Activated CD4-positive, CD25-positive, alpha-beta regulatory T cell treated with anti-CD3 and anti-CD28 coated beads, Interleukin-2, amount 50 U/mL, for 24 hours (primary cell): ENCODE measurements around the gene UNKL.
"Not testable (repeated sequence)": the region's sequence is repeated elsewhere in the genome, so short reads cannot be mapped to it uniquely, and the experiment has no call there.

Experiments
- ATAC-seq, 2 donors: fragments of 150-1000 bp; cut with Tn5 transposase; one replicate each; pipeline ENCODE4 v1.10.0; 2021; ENCODE audit warnings: mild to moderate bottlenecking in 1 of 2, moderate library complexity in 1 of 2

Gene UNKL

DNA sequence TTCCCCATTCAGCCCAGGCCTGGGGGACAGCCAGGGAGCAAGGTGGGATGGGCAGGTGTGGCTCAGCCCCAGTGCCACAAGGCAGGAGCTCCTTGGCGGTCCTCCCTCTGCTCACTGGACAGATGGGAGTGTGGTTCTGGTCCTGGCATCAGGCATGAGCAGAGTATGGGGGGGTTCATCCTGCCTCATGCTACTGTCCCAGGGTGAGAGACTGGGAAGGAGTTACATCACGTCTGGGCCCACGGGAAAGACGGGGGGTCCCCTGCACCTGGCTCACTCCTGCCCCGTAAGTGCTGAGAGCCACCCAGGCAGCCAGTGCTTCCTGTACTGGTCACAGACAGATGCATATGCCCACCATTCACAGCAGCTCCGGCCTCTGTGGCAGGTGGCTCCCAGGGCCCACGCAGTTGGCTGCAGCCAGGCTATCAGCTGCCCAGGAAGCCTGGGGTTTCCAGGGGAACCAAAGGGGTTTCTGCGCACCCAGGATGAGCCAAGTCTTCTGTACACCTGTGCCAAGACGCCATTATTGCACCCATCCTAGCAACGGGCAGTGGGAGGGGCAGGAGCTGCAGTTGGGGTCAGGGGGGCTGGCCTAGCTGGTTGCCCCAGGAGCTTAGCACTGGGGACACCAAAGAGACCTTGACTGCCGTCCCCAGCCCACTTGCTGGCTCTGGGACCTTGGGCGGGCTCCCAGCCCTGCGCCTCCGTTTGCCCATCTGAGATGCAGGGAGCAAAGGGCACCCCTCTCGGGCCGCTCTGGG lies 79.1 kb downstream of the UNKL start:
- no peak for ATAC-seq

DNA sequence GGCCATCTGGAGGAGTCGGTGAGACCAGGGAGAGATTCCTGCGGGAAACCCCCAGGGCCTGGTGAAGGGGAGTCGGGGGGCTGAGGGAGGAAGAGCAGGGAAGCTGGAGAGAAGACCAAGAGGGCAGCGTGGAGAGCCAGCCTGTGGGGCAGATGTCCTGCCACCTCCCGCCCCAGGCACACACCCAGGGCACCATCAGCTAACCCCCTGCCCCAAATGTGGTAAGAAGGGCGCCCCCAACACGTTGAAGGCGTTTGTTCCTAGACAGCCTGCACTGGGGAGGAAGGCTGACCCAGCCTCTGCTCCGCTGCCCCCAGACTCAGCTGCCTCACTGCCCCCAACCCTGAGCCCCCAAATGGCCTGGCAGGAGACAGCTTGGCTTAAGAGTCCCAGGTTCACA lies 79.8 kb downstream of the UNKL start:
- no peak for ATAC-seq

DNA sequence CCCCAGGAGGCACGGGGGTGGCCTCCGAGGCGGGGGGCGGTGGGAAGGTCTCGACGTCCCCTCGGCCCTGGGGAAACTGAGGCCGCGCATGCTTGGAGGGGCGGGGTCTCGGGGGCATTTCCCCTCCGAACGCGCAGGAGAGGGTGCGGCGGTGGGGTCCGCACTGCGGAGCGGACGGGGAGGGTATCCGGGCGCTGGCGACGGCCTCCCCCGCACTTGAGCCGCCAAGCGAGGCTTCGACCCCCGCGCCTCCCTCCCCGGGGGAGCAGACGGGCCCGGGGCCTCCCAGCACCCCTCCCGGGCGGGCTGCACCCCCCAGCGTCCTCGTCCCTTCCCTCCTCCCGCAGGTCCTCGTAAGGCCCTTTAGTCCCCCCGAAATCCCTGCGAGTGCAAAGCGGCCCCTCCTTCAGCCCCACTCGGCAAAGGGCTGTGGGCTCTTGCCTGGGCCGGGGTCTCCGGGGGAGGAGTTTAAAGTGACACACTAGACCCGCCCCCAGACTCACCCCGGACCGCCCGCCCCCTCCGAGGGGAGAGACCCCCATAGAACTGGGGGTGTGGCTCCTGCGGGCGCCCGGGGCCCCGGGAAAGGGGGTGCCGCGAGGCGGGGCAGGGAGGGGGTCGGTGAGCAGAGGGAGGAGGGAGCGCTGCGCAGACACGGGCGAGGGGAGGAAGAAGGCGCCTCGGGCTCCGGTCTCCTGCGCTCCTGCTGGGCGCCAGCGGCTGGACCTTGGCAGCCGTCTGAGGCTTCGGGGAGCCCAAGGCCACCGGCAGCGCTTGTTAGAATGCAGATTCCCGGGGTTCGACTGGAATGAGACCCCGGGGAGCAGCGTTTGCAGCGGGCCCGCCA lies 80.4 kb downstream of the UNKL start:
- ATAC-seq, result no peak

DNA sequence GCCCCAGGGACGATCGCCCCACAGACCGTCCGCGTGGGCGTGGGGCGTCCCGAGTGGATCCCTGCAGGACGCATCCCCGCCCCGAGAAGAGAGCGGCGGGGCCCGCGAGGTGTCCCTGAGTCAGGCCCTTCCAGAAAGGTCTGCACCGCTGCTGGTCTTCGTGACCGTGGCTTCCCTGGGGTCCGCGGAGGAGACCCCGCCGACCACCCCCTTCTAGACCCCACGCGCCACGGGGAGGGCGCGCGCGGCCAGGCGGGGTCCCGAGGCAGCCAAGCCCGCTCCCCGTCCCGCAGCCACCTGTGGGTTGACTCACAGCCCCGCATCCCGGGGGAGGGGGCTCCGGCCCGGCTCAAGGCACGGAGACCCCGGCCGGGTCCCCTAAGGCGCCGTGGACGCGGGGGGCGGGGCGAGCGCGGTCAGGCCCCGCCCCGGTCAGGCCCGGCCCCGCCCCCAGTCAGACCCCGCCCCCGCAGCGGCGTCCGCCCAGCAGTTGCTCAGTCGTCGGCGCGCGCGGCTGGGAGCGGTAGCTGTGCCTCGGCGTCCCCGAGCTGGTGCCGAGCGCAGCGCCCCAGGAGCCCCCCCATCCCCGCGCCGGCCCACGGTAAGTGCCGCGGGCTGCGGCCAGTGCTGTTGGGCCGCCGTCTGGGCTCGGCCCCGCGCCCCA lies 81.2 kb downstream of the UNKL start, which contains the start of gene BAIAP3:
BAIAP3 (plus strand) TSS at position 497 of the 664 bp plus-strand sequence. CDS start 4,905 bp downstream, outside the sequence.
- peak; percentile 58 to 62 for ATAC-seq

DNA sequence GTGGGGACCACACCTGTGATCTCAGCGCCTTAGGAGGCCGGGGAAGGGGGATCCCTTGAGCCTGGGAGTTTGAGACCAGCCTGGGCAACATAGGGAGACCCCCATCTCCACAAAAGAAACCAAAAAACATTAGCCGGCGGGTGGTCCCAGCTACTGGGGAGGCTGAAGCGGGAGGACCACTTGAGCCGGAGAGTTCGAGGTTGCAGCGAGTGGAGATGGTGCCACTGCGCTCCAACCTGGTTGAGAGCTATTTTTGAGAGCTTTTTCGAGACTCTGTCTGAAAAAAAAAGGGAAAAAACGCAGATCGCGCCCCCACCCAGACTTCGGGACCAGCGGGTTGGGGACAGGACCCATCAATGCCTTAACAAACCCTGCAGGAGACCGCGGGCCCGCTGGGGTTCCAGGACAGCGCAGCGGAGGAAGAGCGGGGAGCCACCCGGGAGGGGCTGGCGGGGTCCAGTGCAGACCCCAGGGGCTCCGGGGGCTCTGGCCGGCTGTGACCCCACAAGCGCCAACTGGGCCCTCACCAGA lies 81.8 kb downstream of the UNKL start:
- ATAC-seq, result no peak

DNA sequence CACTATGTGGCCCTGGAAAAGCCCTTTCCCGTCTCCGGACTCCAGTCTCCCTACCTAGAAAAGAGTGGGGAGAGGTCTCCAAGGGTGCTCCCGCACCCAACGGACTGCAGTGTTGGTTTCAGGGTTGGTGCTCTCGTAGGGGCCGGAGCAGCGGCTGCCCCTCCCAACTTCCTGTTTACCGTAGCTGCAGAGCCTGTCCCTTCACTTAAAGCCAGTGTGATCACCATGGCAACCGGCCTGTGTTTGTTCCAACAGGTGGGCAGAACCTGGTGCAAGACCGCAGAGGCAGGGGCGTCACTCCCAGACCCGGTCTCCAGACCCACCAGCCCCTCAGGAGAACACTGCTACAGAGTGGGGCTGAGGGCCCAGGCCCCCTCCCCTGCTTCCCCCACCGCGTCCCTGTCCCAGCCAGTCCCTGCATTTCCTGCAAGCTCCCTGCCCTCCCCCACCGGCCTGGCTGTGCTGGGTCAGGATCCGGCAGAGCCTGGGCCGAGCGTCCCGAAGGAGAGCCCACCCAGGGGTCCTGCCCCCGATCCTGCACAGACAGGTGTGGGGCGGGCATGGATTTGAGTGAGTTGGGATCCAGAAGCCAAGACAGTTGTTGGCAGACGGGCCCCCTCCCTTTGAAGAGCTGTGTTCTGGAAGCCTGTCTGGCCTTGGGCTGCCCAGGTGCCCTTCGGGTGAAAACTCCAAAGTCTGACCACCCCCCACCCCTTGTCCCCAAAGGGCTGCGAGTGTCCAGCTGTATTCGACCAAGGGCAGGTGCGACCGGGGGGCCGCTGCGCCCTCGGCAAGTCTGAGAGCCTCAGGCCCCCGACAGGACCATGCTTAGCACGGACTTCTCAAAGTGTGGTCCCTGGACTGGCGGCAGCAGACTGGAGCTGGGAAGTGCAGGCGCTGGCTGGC lies 82.5 kb downstream of the UNKL start:
- no peak for ATAC-seq

DNA sequence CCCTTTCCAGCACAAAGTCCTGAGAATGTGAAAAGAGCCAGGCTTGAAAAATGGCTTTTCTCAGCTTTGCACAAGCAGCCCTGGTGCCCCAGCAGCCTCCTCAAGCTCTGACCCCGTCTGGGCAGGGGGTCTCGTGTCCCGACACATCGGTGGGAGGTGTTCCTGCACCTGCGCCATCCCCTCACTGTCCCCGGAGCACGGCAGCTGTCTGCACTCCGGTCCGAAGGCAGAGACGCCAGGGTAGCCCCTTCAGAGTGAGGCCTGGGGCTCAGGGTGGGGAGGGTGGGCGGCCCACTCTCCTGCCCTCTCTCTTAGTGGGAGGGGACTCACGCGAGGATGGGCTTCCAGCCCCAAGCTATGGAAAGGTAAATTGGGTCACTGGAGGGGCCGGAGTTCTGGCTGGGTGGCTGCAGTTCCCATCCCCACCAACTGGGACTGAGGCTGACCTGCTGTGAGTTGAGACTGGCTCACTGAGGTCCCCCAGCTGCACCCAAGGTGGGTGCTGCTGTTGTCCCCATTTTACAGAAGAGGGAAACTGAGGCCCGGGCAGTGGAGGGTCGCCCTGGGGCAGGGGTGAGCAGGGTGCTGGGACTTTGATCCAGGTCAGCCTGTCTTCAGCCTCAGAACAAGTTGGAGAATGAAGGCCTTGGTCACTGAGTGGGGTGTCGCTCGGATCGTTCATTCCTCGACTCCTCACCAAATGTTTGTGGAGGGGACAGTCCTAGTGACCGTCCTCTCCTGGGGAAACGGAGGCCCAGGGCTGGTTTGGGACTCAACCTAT lies 83.4 kb downstream of the UNKL start:
- ATAC-seq, result no peak

DNA sequence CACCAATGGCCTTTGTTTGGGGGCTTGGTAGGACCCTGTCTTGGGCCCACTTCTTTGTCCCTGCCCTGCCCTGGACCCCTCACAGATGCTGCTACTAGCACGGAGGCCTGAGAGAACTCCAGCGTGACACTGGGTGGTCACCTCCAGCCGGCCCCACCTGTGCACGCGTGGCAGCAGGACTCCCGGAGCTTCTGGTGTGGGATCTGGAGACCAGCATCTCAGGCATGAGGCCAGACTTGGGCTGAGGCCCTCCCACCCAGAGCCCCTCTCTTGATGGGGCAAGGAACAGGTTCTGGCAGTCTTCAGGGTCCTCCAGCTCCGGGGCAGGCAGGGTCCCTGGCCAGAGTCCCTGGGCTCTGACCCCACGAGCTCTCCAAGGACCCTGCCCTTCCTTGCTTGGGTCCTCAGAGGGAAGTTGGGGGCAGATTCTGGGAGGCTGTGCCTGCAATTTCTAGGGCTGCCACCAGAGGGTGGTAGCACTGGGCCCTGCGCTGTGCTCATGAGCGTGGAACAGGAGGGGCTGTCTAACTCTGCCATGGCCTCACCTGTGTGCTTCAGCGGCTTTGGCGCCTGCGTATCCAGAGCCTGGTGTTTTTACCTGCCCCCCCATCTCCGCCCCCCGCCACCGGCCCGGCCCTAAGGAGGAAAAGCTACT lies 84.1 kb downstream of the UNKL start:
- ATAC-seq, result peak; percentile 24 to 31

DNA sequence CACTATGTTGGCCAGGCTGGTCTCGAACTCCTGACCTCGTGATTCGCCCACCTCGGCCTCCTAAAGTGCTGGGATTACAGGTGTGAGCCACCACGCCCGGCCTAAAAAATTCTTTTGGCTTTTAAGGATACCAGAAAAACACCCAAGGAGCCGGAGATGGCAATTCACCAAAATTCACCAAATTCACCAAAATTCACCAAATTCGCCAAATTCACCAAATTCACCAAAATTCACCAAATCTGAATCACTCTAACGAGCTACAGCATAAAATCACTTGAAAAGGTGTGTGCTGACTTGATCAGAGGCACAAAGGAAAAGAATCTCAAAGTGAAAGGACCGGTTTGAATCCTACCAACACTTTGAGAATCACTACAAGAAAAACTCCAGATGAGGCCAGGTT lies 85.5 kb downstream of the UNKL start:
- ATAC-seq, result not testable (repeated sequence)

DNA sequence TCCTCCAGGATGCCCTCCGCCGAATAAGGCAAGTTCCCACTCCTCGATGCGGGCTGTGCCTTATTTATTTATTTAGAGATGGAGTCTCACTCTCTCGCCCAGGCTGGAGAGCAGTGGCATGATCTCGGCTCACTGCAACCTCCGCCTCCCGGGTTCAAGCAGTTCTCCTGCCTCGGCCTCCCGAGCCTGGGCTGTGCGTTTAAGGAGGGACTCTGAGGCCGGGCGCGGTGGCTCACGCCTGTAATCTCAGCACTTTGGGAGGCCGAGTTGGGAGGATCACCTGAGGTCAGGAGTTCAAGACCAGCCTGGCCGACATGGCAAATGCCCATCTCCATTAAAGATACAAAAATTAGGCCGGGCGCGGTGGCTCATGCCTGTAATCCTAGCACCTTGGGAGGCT lies 86.4 kb downstream of the UNKL start:
- ATAC-seq, result not testable (repeated sequence)

DNA sequence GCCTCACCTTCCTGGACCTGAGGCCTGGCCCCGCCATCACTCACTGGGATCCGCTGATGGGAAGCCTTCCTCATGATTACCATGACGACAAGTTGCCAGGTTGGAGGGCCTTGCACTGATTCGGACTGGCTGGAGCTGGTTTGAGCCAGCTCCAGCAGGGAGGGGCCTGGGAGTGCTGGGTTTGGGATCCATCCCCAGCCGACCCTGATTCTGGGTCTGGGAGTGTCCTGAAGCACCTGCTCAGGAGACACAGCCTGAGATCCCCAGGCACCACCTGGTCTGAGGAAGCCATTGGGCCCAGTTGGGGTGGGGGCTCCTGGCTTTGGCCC lies 86.9 kb downstream of the UNKL start:
- no peak for ATAC-seq

DNA sequence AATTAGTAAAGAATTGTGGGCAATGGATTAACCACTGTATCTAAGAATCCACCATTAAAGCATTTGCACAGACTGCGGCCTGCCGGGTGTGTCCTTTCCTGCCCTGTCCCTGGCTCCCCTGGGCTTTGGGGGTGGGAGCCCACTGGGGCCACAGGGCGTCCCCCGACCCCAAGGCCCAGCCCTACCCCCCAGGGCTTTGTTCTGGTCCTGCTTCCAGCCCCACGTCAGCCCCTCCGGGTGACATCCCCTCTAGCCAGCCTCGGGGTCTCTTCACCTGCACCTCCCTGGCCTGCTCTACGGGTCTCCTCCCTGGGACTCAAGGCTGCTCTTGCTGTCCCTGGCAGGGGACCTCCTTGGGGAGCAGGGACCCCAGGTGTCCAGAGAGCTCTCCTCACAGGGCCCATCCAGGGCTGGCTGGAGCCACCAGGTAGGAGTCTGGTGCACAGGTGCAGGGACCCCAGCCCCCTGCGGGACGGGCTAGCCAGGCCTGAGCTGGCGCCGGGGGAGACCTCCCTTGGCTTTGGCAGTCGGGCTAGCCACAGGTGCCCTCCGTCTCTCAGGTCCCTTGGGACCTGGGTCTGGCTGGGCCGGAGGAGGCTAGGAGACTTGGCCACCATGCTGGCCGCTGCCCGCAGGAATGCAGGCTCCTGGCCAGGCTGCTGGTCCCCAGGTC lies 87.4 kb downstream of the UNKL start:
- no peak for ATAC-seq

DNA sequence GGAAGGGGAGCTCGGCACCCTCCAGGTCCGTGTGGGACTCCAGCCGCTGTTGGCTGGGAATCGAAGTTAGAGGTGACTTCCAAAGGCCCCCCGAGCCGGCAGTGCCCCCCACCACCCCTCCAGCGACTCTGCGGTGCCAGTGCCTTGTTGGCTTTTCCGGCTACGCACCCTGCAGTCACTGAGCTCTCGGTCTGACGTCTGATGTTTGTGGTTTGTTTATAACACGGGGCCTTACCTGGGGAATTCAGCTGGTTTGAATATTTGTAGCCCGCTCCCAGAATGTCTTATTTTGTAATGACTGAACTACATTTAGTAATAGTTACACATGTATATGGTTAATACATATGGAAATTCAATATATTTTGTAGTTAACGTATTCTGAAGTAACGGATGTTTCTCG lies 88.1 kb downstream of the UNKL start:
- no peak for ATAC-seq

DNA sequence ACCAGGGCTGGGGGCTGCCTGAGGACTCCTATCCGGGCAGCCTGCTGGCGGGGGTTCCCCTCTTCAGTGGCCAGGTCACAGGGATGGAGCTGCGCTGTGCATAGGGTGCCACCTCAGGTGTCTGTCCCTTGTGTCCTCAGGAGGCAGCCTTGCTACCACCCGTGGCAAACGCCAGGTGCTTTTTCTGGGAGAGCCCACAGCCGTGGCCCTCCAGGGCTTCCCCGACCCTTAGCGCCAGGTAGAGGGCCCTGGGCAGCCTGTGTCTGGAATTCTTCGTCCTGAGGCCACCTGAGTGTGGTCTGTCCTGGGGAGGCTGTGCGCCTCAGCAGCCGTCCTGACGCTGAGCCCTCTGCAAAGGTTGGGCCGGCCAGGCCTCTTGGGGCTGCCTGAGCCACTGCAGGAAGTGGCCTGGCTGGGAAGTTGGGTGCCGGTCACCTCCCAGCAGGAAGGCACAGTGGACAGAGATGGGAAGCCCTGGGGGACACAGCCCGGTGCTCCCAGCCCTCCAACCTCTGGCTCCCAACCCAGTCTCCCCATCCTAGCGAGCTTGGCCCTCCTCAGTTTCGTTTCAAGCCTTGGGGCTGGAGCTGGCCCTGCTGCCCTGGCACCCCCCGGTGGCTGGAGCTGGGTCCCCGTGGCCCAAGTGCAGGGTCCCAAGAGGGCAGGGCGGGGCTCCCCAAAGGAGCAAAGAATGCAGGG lies 88.7 kb downstream of the UNKL start:
- ATAC-seq, result peak in 1 of 2 donors; percentile 11

DNA sequence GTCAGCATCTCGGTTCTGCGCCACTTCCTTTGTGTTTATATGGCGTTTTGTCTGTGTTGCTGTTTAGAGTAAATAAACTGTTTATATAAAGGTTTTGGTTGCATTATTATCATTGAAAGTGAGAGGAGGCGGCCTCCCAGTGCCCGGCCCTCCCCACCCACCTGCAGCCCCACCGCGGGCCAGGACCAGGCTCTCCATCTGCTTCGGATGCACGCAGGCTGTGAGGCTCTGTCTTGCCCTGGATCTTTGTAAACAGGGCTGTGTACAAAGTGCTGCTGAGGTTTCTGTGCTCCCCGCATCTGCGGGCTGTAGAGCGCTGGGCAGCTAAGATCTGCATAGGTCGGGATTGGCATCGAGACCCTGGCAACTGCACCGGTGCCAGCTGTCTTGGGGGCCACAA lies 89.2 kb downstream of the UNKL start:
- ATAC-seq, result no peak

DNA sequence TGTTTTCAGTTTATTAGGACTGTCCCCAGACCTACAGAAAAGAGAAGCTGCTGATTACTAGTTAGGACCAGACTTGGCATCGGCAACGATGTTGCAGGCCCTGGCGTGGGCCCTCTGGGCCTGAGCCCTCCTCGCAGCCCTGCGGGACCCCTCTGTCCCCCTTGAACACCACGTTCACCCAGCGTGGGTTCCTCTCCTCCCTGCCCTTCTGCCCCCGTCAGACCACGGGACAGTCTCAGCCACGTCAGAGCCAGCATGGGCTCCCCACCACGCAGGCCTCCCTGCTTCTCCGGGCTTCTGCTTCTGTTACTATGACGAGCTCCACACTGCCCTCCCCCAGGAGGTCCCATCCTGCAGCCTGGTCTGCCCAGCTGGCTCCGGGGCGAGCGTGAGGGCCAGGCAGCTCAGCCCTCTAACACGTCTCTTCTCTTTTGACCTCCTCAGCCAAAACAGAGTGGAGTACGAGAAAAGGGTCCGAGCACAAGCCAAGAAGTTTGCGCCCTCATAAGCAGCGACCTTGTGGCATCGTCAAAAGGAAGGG lies 90.1 kb downstream of the UNKL start:
- no peak for ATAC-seq

DNA sequence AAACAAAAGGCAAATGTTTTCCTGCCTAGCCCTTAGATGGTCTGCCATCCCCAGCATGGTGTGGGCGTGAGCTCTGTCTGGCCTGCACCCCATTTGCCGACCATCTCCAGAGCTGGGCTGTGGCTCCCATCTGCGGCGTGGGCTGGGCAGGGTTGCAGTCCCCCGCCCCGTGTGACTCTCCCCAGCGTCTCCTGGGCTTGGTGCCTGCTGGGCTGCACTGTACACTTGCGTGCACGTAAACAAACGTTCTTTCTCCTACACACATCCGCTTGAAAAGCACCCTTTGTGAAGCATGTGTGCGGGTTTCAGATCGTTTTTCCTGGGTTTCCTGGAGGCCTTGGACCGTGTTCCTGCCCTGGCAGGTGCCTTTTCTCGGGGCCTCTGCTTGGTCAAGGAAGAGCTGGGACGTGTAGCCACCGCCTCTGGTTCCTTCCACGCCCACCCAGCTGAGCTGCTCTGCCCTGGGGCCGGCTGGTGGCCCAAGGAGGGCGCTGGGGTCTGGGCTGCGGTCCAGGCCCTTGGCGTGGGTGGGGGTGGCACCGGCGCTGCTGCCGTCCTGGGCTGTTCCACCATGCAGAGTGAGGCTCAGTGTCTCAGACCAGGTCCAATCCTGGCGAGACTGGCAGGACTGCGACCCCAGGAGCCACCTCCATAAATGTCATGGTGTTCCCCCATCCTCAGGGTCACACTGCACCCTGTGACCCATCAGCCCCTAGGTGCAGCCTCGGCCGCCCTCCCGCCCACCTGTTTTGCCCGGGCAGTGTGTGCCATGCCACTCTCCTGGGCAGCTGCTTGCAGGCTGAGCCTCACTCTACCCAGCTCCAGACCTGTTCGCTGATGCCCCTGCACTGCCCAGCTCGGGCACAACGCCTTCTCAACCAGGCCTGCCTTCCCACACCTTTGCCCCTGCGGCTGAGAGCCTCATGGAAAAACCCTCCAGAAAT lies 90.9 kb downstream of the UNKL start:
- ATAC-seq, result no peak

DNA sequence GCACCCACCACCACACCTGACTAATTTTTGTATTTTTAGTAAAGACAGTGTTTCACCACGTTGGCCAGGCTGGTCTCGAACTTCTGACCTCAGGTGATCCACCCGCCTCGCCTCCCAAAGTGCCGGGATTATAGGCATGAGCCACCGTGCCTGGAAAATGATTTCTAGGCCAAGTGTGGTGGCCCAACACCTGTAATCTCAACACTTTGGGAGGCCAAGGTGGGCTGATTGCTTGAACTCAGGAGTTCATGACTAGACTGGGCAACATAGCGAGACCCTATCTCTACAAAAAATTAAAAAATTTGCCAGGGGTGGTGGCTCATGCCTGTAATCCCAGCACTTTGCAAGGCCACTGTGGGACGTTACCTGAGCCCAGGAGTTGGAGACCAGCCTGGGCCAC lies 92.1 kb downstream of the UNKL start:
- ATAC-seq, result no peak
